Ecto neural progenitor cell (in vitro differentiated cells): ENCODE data around the gene UVSSA.

Experiments used
- DNase-seq: peaks from one replicate; pipeline ENCODE4 v3.0.0-alpha.2; 2018; ENCODE audit warnings: low spot score

UVSSA gene

GRCh38 chr4:1349359-1350168, 2.6 kb downstream of the UVSSA start:
- DNase-seq = no peak

- DNase-seq = no peak
Observed at GRCh38 chr4:1350169-1350520, 3.1 kb downstream of the UVSSA start.

- peak; percentile 88 for DNase-seq
Observed at GRCh38 chr4:1351854-1352566, 5.0 kb downstream of the UVSSA start.

GRCh38 chr4:1352567-1352900, 5.5 kb downstream of the UVSSA start:
- no peak for DNase-seq

GRCh38 chr4:1353186-1354055, 6.4 kb downstream of the UVSSA start:
- no peak for DNase-seq

- DNase-seq = no peak
Observed at GRCh38 chr4:1354136-1354982, 7.4 kb downstream of the UVSSA start.

GRCh38 chr4:1354983-1355275, 7.9 kb downstream of the UVSSA start:
- DNase-seq = no peak

GRCh38 chr4:1355378-1355777, 8.4 kb downstream of the UVSSA start:
- DNase-seq = no peak

- peak; percentile 79 for DNase-seq
Observed at GRCh38 chr4:1356181-1356998, 9.4 kb downstream of the UVSSA start.

GRCh38 chr4:1357356-1358248, 10.6 kb downstream of the UVSSA start:
- no peak for DNase-seq

- DNase-seq = no peak
Observed at GRCh38 chr4:1358421-1359143, 11.6 kb downstream of the UVSSA start.

- DNase-seq = no peak
Observed at GRCh38 chr4:1359144-1359501, 12.1 kb downstream of the UVSSA start.

- no peak for DNase-seq
Observed at GRCh38 chr4:1359976-1360375, 13.0 kb downstream of the UVSSA start.

- DNase-seq = no peak
Observed at GRCh38 chr4:1360423-1361283, 13.6 kb downstream of the UVSSA start.

GRCh38 chr4:1361431-1361830, 14.4 kb downstream of the UVSSA start:
- no peak for DNase-seq

GRCh38 chr4:1362046-1362445, 15.0 kb downstream of the UVSSA start:
- DNase-seq = no peak

- DNase-seq = no peak
Observed at GRCh38 chr4:1362521-1362920, 15.5 kb downstream of the UVSSA start.

- no peak for DNase-seq
Observed at GRCh38 chr4:1363513-1363912, 16.5 kb downstream of the UVSSA start.

- DNase-seq = no peak
Observed at GRCh38 chr4:1364217-1364616, 17.2 kb downstream of the UVSSA start.
